Sigmoid colon (tissue), 7 donors: ENCODE measurements around the gene KRTAP12-4. TPM values are rescaled to one million over a fixed set of nuclear protein-coding genes. Genes with fewer than 3 reads are reported as not detected.

Experiments
- DNase-seq: peaks from one replicate; pipeline ENCODE4 v3.0.0-alpha.2; 2019
- H3K27ac ChIP-seq, 4 donors: fragments of 200-600 bp; sonication (generic); one replicate each; pipeline ENCODE4 v1.5.1; 2016 to 2019; ENCODE audit warnings: mild to moderate bottlenecking in 1 of 4
- H3K27me3 ChIP-seq, 3 donors: fragments of 200-600 bp; sonication (generic); one replicate each; pipeline ENCODE4 v1.5.1; 2019; ENCODE audit warnings: mild to moderate bottlenecking in 1 of 3
- H3K36me3 ChIP-seq, 4 donors: fragments of 200-600 bp; sonication (generic); one replicate each; pipeline ENCODE4 v1.5.1; 2016 to 2019
- H3K4me1 ChIP-seq, 4 donors: fragments of 200-600 bp; sonication (generic); one replicate each; pipeline ENCODE4 v1.5.1; 2017 to 2019
- H3K4me3 ChIP-seq, 4 donors: fragments of 200-600 bp; sonication (generic); one replicate each; pipeline ENCODE4 v1.5.1; 2017 to 2019; ENCODE audit warnings: mild to moderate bottlenecking in 2 of 4, moderate library complexity in 1 of 4
- H3K9me3 ChIP-seq, 4 donors: fragments of 200-600 bp in 3 of 4; sonication (generic) in 3 of 4; one replicate each; pipeline versions ENCODE4 v1.5.1 to v1.6.1; 2013 to 2019
- EP300 ChIP-seq, 4 donors: sonication (generic); formaldehyde crosslinking; IDR thresholded peaks; one replicate each; pipeline ENCODE4 v1.6.1; 2017; ENCODE audit warnings: antibody characterized with exemption in 4 of 4
- POLR2A ChIP-seq, 2 donors: fragments of 450-650 bp; IDR thresholded peaks; one replicate each; pipeline ENCODE4 v1.6.1; 2016; ENCODE audit warnings: antibody characterized with exemption in 2 of 2, mild to moderate bottlenecking in 2 of 2, moderate library complexity in 2 of 2
- POLR2AphosphoS5 ChIP-seq, 4 donors: sonication (generic); formaldehyde crosslinking; IDR thresholded peaks; one replicate each; pipeline ENCODE4 v1.6.1; 2017; ENCODE audit warnings: antibody characterized with exemption in 4 of 4
- WGBS, 2 donors: extraction: QIAGEN DNeasy Blood & Tissue Kit; methylation state at CpG; one replicate each; pipeline ENCODE4 v1.1.7; 2013; 5-methylcytosine and 5-hydroxymethylcytosine counted together
- intact Hi-C: fragments of 100-400 bp; cut with DNase I; formaldehyde crosslinking; loops from one replicate; pipeline ENCODE4 v1.15.1; 2023
- polyA plus RNA-seq, 3 donors: library from polyadenylated mRNA; stranded (reverse); fragments of 200-250 nt; gene quantifications; one replicate each; pipeline ENCODE4 v1.2.3, GENCODE V29; 2013
- total RNA-seq, 4 donors: library from RNA; depleted of rRNA; stranded (reverse); fragments of >200 nt; gene quantifications; one replicate each; pipeline ENCODE4 v1.1.0, GENCODE V29; 2016
- TF ChIP-seq, protein P1 (sequence below), 4 experiments: fragments of 450-650 bp in 3 of 4; fragments of 200-600 bp in 1 of 4; IDR thresholded peaks; one replicate each; pipeline ENCODE4 v1.5.1; 2016 to 2019; ENCODE audit warnings: antibody characterized with exemption in 4 of 4, mild to moderate bottlenecking in 3 of 4, moderate library complexity in 2 of 4
- donor health status: healthy with polysubstance abuse.
- donor health status: Bipolar disorder and iron deficiency.
- donor health status: healthy.

The KRTAP12-4 gene
- total and polyA plus RNA-seq, 7 donors: not detected

DNA sequence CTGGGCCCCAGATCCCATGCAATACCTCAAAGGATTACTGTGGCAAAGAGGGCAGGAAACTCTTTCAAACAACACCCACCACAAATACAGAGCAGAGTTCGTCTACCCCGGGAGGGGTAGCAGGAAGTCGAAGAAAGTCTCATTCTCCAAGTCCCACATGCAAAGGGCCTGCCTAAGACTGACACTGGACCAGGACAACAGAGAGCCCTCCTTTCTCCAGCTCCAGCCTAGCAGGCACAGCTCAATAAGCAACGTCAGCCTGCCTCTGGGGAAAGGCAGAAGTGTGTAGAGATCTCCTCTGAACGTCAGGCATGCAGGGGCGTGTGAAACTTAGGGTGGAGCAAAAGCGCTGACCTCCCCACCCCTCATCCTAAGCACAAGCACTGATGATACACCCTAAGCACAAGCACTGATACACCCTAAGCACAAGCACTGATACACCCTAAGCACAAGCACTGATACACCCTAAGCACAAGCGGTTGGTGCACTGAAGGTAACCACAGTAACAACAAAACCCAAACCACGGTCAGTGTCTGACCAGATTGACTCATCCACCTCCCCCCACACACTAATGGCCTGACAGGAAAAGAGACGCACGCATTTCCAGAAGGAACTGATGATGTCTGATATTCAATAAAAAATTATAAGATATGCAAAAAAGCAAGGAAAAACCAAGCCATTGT is 4.6 kb upstream of the KRTAP12-4 start:
- WGBS, 2 donors: 54 to 56% methylated on average over 11 of the region's 11 CpGs
- no peaks in the 10 kb centered on the region for H3K4me1 ChIP-seq
- intact Hi-C loops: no loop called here
- H3K9me3 ChIP-seq: peaks cover 0 to 4% (median 3%) of the 10 kb centered on the region in 4 donors
- DNase-seq: no peak
- H3K36me3 ChIP-seq: no peaks in the 10 kb centered on the region
- H3K27ac ChIP-seq: no peak overlapping the region
- TF ChIP-seq, protein P1, sequence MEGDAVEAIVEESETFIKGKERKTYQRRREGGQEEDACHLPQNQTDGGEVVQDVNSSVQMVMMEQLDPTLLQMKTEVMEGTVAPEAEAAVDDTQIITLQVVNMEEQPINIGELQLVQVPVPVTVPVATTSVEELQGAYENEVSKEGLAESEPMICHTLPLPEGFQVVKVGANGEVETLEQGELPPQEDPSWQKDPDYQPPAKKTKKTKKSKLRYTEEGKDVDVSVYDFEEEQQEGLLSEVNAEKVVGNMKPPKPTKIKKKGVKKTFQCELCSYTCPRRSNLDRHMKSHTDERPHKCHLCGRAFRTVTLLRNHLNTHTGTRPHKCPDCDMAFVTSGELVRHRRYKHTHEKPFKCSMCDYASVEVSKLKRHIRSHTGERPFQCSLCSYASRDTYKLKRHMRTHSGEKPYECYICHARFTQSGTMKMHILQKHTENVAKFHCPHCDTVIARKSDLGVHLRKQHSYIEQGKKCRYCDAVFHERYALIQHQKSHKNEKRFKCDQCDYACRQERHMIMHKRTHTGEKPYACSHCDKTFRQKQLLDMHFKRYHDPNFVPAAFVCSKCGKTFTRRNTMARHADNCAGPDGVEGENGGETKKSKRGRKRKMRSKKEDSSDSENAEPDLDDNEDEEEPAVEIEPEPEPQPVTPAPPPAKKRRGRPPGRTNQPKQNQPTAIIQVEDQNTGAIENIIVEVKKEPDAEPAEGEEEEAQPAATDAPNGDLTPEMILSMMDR (IDR thresholded peaks at IDR 0.05): no peak
- TF ChIP-seq POLR2AphosphoS5 (IDR thresholded peaks at IDR 0.05) (no peak), EP300 (IDR thresholded peaks at IDR 0.05) (no peak), POLR2A (IDR thresholded peaks at IDR 0.05) (no peak)
- peaks cover 0 to 22% (median 5%) of the 10 kb centered on the region in 3 donors for H3K27me3 ChIP-seq
- no peak overlapping the region for H3K4me3 ChIP-seq

DNA sequence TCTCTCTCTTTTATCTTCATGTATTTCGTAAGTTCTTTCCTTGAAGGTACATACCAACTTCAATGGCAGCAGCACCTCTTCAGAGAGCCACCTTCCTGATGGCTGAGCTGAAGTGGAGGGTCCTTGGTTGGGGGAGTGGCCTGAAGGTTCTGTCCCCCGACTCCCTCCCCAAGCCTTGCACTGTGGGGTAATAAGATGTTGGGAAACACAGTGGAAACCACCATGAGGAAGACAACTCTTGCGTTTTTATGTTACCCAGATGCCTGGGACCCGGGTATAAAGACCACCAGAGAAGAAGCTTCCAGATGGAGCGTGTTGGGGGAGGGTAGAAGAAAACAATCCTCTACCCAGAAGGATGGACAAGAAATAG is 4.1 kb upstream of the KRTAP12-4 start:
- Histone ChIP-seq H3K4me1 (no peaks in the 10 kb centered on the region), H3K27ac (no peak overlapping the region), H3K36me3 (no peaks in the 10 kb centered on the region), H3K9me3 (peaks cover 0 to 4% (median 3%) of the 10 kb centered on the region in 4 donors), H3K27me3 (peaks cover 0 to 22% (median 5%) of the 10 kb centered on the region in 3 donors), H3K4me3 (no peak overlapping the region)
- WGBS, 2 donors: 82 to 83% methylated on average over 5 of the region's 5 CpGs
- no peak for TF ChIP-seq EP300 (IDR thresholded peaks at IDR 0.05)
- TF ChIP-seq POLR2A (IDR thresholded peaks at IDR 0.05): no peak
- TF ChIP-seq, protein P1 (IDR thresholded peaks at IDR 0.05): no peak
- no peak for TF ChIP-seq POLR2AphosphoS5 (IDR thresholded peaks at IDR 0.05)
- DNase-seq: no peak
- intact Hi-C loops: no loop called here

DNA sequence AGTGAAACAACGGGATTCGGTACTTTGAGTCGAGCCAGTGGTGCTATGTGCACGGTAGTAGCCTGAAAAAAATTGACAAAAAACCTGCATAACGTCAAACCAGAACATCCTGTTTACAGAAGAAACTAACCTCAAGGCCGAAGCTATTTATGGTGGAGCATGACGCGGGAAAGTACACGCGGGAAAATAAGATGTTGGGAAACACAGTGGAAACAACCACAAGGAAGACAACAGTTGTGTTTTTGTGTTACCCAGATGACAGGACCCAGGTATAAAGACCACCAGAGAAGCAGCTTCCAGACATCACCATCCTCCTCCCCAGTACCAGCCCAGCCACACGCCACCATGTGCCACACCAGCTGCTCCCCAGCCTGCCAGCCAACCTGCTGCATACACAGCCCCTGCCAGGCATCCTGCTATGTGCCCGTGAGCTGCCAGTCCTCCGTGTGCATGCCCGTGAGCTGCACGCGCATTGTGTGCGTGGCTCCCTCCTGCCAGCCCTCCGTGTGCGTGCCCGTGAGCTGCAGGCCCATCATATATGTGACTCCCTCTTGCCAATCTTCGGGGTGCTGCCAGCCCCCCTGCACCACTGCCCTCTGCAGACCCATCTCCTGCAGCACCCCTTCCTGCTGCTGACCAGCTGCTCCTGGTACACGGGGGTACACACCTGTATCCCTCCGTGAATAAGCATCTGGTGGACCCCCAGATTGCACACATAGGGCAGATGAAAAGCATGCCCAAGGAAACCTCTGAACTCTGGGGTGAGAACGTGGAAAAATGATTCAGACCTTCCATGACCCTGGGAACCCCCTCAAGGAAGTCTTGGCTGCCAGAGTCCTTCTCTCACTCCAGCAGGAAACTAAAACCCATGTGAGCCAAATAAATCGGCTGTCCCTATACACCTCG is 3.4 kb upstream of the KRTAP12-4 start, which contains the start of gene KRTAP12-3:
Gene KRTAP12-3, plus strand, starts transcription at position 298 of the 906 bp plus-strand sequence. Its CDS starts 48 bp downstream, at position 346.
- intact Hi-C loops: no loop called here
- H3K27ac ChIP-seq: no peak within 1 kb of the TSS
- TF ChIP-seq POLR2AphosphoS5 (IDR thresholded peaks at IDR 0.05): no peak
- no peak for TF ChIP-seq EP300 (IDR thresholded peaks at IDR 0.05)
- TF ChIP-seq POLR2A (IDR thresholded peaks at IDR 0.05): no peak
- TF ChIP-seq, protein P1 (IDR thresholded peaks at IDR 0.05): no peak
- peaks cover 0 to 22% (median 5%) of the 10 kb centered on the region in 3 donors for H3K27me3 ChIP-seq
- no peak for DNase-seq
- 72 to 77% methylated on average over 26 of the region's 26 CpGs for WGBS, 2 donors
- no peaks in the 10 kb centered on the region for H3K4me1 ChIP-seq
- no peaks in the 10 kb centered on the region for H3K36me3 ChIP-seq
- peaks cover 0 to 4% (median 3%) of the 10 kb centered on the region in 4 donors for H3K9me3 ChIP-seq
- H3K4me3 ChIP-seq: no peak within 1 kb of the TSS

DNA sequence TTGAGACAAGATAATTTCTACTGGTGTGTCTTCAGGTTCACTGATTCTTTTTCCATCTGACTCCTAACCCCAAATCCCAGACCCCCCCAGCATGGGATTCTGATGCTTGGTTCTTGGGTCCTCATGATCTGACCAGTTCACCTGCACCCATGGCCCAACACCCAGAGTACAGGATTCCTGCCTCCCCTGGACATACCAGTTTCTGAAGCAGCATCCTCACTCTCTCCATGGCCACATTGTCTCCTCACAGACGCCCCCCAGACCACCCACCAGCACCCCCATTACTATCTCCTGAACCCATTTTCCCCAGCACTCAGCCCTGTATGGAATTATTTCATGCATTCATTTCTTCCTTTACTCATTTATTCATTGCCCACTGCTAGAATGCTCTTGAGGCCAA is 2.4 kb upstream of the KRTAP12-4 start:
- no peak for DNase-seq
- Histone ChIP-seq H3K36me3 (no peaks in the 10 kb centered on the region), H3K4me3 (no peak overlapping the region), H3K27me3 (peaks cover 0 to 22% (median 5%) of the 10 kb centered on the region in 3 donors), H3K27ac (no peak overlapping the region), H3K9me3 (peaks cover 0 to 4% (median 3%) of the 10 kb centered on the region in 4 donors), H3K4me1 (no peaks in the 10 kb centered on the region)
- intact Hi-C loops: no loop called here
- WGBS, 2 donors: 27 to 67% methylated on average over 1 of the region's 1 CpG
- no peak for TF ChIP-seq POLR2AphosphoS5 (IDR thresholded peaks at IDR 0.05)
- TF ChIP-seq, protein P1 (IDR thresholded peaks at IDR 0.05): no peak
- TF ChIP-seq EP300 (IDR thresholded peaks at IDR 0.05): no peak
- TF ChIP-seq POLR2A (IDR thresholded peaks at IDR 0.05): no peak
